GM13976 (cell line): ENCODE measurements around the gene MIS12.

Experiments used
- DNase-seq: peaks from one replicate; pipeline ENCODE4 v3.0.0; 2012; ENCODE audit warnings: low spot score
- CTCF ChIP-seq: IDR thresholded peaks from 2 replicates; pipeline ENCODE4 v1.5.1; 2012; ENCODE audit warnings: borderline replicate concordance, mild to moderate bottlenecking; ENCODE audit not compliant: insufficient read depth; ENCODE audit errors: extremely low read depth, missing control alignments, control extremely low read depth
- in situ Hi-C: fragments of 300-500 bp; cut with MboI; formaldehyde crosslinking; loops from one replicate; pipeline ENCODE4 v1.12.0; 2022; ENCODE audit warnings: low sequenced_read_pairs, mixed read lengths, inconsistent platforms; ENCODE audit not compliant: unreplicated experiment

The MIS12 gene

GRCh38 chr17:5486206-5487124, at the start of gene MIS12:
TSS of gene MIS12 (plus strand) at chr17:5486566. CDS start at chr17:5488863, 2,297 bp downstream.
- in situ Hi-C loops = no loop called here
- no peak for TF ChIP-seq CTCF
- peak; percentile 98 for DNase-seq

- in situ Hi-C loops = loop anchor here (25.0 kb wide), 1 partner anchor 176 kb away; no protein-coding TSS in a partner anchor
- no peak for TF ChIP-seq CTCF
- no peak for DNase-seq
Observed at GRCh38 chr17:5437721-5438317, 48.5 kb upstream of the MIS12 start.

GRCh38 chr17:5438716-5439445, 47.5 kb upstream of the MIS12 start, which contains the start of gene C1QBP:
TSS of gene C1QBP (minus strand) at chr17:5439155. CDS start at chr17:5439073, 82 bp downstream.
- peak; percentile 90 for TF ChIP-seq CTCF
- peak; percentile 96 for DNase-seq
- in situ Hi-C loops = loop anchor here (25.0 kb wide), 1 partner anchor 177 kb away; no protein-coding TSS in a partner anchor

DNA sequence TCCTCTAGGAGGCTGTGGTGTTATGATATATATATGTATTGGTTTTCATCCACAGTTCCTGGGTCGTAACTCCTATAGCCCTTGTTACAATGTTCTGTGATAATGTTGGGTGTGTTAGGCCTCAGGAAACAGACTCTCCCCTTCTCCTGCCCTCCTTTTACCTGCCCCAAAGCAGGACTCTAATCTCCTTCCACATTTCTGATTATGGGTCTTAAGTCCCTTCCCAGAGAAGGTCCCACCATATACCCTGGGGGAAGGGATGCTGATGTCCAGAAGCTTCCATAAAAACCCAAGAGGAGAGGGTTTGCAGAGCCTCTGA, 47.0 kb upstream of the MIS12 start:
- in situ Hi-C loops = loop anchor here (25.0 kb wide), 1 partner anchor 177 kb away; no protein-coding TSS in a partner anchor
- no peak for TF ChIP-seq CTCF
- no peak for DNase-seq

GRCh38 chr17:5443728-5444127, 42.6 kb upstream of the MIS12 start:
- in situ Hi-C loops = loop anchor here (25.0 kb wide), 1 partner anchor 181 kb away; no protein-coding TSS in a partner anchor
- DNase-seq = no peak
- TF ChIP-seq CTCF = no peak

GRCh38 chr17:5444209-5444608, 42.2 kb upstream of the MIS12 start:
- TF ChIP-seq CTCF = no peak
- no peak for DNase-seq
- in situ Hi-C loops = loop anchor here (25.0 kb wide), 1 partner anchor 182 kb away; no protein-coding TSS in a partner anchor
